HEK293 (cell line): ENCODE measurements around the gene FAM110A.

Source experiments
- CTCF ChIA-PET: fragments of 350-600 bp; formaldehyde crosslinking; extraction: SDS; loops from one replicate; lab custom pipeline; 2021; ENCODE audit warnings: antibody characterized with exemption; lab: Yijun Ruan, JAX
- POLR2A ChIA-PET: fragments of 300-600 bp; formaldehyde crosslinking; extraction: SDS; loops from one replicate; lab custom pipeline; 2020; ENCODE audit warnings: antibody characterized with exemption, inconsistent platforms; lab: Yijun Ruan, JAX
- H3K27ac ChIP-seq: fragments of 200-500 bp; sonication (Bioruptor generic); 2 replicates; pipeline ENCODE4 v1.5.1; 2014; ENCODE audit warnings: low read depth, low read length, control low read depth, inconsistent platforms; ENCODE audit errors: extremely low read depth
- H3K36me3 ChIP-seq, 2 experiments: fragments of 200-500 bp in 1 of 2; sonication (Bioruptor generic) in 1 of 2; 1 replicate in 1 of 2; 2 replicates in 1 of 2; pipeline ENCODE4 v1.5.1; 2014 to 2017; ENCODE audit warnings: inconsistent platforms in 2 of 2, low read length in 2 of 2; ENCODE audit not compliant: control insufficient read depth in 2 of 2, insufficient read depth in 1 of 2
- H3K4me1 ChIP-seq: fragments of 200-500 bp; sonication (Bioruptor generic); 2 replicates; pipeline ENCODE4 v1.5.1; 2014; ENCODE audit warnings: mild to moderate bottlenecking, low read length, inconsistent platforms; ENCODE audit not compliant: control insufficient read depth, insufficient read depth
- H3K4me3 ChIP-seq: 2 replicates; pipeline ENCODE4 v1.5.1; 2011; ENCODE audit warnings: low read depth, mild to moderate bottlenecking, control low read depth, low read length, moderate library complexity
- H3K9me3 ChIP-seq: fragments of 200-500 bp; sonication (Bioruptor generic); 2 replicates; pipeline ENCODE4 v1.5.1; 2014; ENCODE audit warnings: low read depth, low read length, inconsistent platforms; ENCODE audit not compliant: control insufficient read depth, insufficient read depth
- MZF1 ChIP-seq: fragments of 450-650 bp; formaldehyde crosslinking; IDR thresholded peaks from 2 replicates; pipeline ENCODE4 v1.5.1; 2017; ENCODE audit warnings: missing biosample characterization, missing genetic modification characterization, borderline replicate concordance
- PRDM1 ChIP-seq: fragments of 450-650 bp; formaldehyde crosslinking; IDR thresholded peaks from 2 replicates; pipeline ENCODE4; 2016; ENCODE audit warnings: missing biosample characterization, missing genetic modification characterization
- SCRT1 ChIP-seq: fragments of 450-650 bp; formaldehyde crosslinking; IDR thresholded peaks from 2 replicates; pipeline ENCODE4 v1.5.1; 2016; ENCODE audit warnings: missing biosample characterization, missing genetic modification characterization, borderline replicate concordance
- SCRT2 ChIP-seq: fragments of 450-650 bp; formaldehyde crosslinking; IDR thresholded peaks from 2 replicates; pipeline ENCODE4 v1.5.1; 2016; ENCODE audit warnings: missing biosample characterization, missing genetic modification characterization
- TCF7L2 ChIP-seq: IDR thresholded peaks from 2 replicates; pipeline ENCODE4 v1.6.1; 2011; ENCODE audit warnings: low read depth, mild to moderate bottlenecking, inconsistent platforms, low read length, moderate library complexity, borderline replicate concordance
- ZNF23 ChIP-seq: fragments of 450-650 bp; formaldehyde crosslinking; IDR thresholded peaks from 2 replicates; pipeline ENCODE4 v1.5.1; 2016; ENCODE audit warnings: missing biosample characterization, missing genetic modification characterization, borderline replicate concordance
- ZNF248 ChIP-seq: fragments of 450-650 bp; formaldehyde crosslinking; IDR thresholded peaks from 2 replicates; pipeline ENCODE4 v1.5.1; 2017; ENCODE audit warnings: missing biosample characterization, missing genetic modification characterization
- ZNF596 ChIP-seq: fragments of 450-650 bp; IDR thresholded peaks from 2 replicates; pipeline ENCODE4 v1.5.0; 2018; ENCODE audit warnings: missing biosample characterization, mild to moderate bottlenecking, missing genetic modification characterization, moderate library complexity
- ZNF621 ChIP-seq: fragments of 450-650 bp; formaldehyde crosslinking; IDR thresholded peaks from 2 replicates; pipeline ENCODE4 v1.5.1; 2017; ENCODE audit warnings: missing biosample characterization, missing genetic modification characterization
- ZNF629 ChIP-seq: fragments of 450-650 bp; formaldehyde crosslinking; IDR thresholded peaks from 2 replicates; pipeline ENCODE4 v1.5.1; 2017; ENCODE audit warnings: missing biosample characterization, missing genetic modification characterization
- ZNF701 ChIP-seq: fragments of 450-650 bp; formaldehyde crosslinking; IDR thresholded peaks from 2 replicates; pipeline ENCODE4 v1.5.1; 2016; ENCODE audit warnings: missing biosample characterization, missing genetic modification characterization
- TF ChIP-seq, protein P1 (sequence below): IDR thresholded peaks from 2 replicates; pipeline ENCODE4 v1.6.1; 2011; ENCODE audit warnings: mild to moderate bottlenecking, low read depth, low read length, borderline replicate concordance
- TF ChIP-seq, protein P2 (sequence below): fragments of 450-650 bp; formaldehyde crosslinking; IDR thresholded peaks from 2 replicates; pipeline ENCODE4 v1.5.1; 2016; ENCODE audit warnings: missing biosample characterization, missing genetic modification characterization
- TF ChIP-seq, protein P3 (sequence below): fragments of 450-650 bp; formaldehyde crosslinking; IDR thresholded peaks from 2 replicates; pipeline ENCODE4 v1.5.1; 2017; ENCODE audit warnings: missing biosample characterization, missing genetic modification characterization
- TF ChIP-seq, protein P4 (sequence below): fragments of 450-650 bp; formaldehyde crosslinking; IDR thresholded peaks from 2 replicates; pipeline ENCODE4; 2016; ENCODE audit warnings: missing biosample characterization, missing genetic modification characterization
- TF ChIP-seq, protein P5 (sequence below): fragments of 450-650 bp; formaldehyde crosslinking; IDR thresholded peaks from 2 replicates; pipeline ENCODE4 v1.5.1; 2016; ENCODE audit warnings: missing biosample characterization, missing genetic modification characterization
- TF ChIP-seq, protein P6 (sequence below): fragments of 450-650 bp; formaldehyde crosslinking; IDR thresholded peaks from 2 replicates; pipeline ENCODE4 v1.5.1; 2016; ENCODE audit warnings: missing biosample characterization, missing genetic modification characterization, low read depth

The FAM110A gene

DNA sequence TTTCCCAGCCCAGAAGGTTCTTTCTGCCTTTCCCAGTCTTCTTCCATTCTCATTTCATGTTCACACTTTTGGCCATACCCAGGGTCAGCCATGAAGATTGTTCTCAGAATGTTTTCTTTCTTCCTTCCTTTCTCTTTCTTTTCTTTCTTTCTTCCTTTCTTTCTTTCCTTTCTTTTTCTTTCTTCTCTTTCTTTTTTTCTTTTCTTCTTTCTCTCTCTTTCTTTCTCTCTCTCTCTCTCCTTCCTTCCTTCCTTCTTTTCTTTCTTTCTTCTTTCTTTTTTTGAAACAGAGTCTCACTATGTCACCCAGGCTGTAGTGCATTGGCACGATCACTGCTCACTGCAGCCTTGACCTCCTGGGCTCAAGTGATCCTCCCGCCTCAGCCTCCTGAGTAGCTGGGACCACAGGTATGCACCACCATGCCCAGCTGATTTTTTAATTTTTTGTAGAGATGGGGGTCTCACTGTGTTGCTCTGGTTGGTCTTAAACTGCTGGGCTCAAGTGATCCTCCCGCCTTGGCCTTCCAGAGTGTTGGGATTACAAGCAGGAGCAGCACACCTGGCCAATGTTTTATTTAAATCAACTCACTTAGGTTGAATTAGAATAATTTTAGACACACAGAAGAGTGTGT, 13.1 kb upstream of the FAM110A start (continued):
- TF ChIP-seq PRDM1 (tag by site-specific recombination) (peak; percentile 91), TCF7L2 (no peak)

DNA sequence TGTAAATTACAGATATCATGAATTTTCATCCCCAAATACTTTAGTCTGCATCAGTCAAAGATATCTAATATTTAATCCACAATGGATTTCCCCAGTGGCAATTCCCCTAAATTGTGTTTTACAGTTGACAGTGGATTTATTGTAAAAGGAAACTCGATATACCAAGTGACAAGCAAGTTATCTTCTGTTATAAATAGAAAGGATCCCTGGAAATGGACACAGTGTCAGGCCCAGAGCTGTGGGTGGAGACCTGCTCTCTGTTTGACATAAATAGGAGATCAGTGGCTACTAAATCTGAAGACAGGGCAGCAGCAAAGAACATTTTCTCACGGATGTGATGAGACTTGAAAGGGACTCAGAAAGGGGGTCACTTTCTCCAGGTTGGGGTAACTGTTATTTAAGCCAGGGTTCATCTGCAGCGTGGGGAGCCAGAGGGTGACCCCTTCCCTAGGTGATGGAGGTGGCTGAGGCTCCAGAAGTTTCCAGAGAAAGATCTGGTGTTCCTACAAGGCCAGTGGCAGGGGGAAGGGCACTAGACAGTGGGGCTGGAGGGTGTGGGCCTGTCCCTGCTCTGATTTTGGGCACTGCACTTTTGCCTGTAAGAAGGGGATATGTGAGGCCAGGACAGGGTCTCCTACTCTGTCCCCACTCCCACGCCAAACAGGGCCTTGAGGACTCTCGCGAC, 12.3 kb upstream of the FAM110A start:
- no peak for TF ChIP-seq MZF1 (tag by site-specific recombination)
- TF ChIP-seq, protein P1, sequence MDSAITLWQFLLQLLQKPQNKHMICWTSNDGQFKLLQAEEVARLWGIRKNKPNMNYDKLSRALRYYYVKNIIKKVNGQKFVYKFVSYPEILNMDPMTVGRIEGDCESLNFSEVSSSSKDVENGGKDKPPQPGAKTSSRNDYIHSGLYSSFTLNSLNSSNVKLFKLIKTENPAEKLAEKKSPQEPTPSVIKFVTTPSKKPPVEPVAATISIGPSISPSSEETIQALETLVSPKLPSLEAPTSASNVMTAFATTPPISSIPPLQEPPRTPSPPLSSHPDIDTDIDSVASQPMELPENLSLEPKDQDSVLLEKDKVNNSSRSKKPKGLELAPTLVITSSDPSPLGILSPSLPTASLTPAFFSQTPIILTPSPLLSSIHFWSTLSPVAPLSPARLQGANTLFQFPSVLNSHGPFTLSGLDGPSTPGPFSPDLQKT, result no peak
- H3K4me1 ChIP-seq, result no peaks in the 10 kb centered on the region
- ChIA-PET POLR2A (no interaction called here), CTCF (interaction anchor here (2.0 to 7.6 kb wide), 2 partner anchors 135 to 136 kb away, joined by 8 to 178 read pairs; no protein-coding TSS in a partner anchor)
- no peak overlapping the region for H3K4me3 ChIP-seq
- H3K27ac ChIP-seq, result no peak overlapping the region
- H3K9me3 ChIP-seq, result no peaks in the 10 kb centered on the region
- no peaks in the 10 kb centered on the region for H3K36me3 ChIP-seq

DNA sequence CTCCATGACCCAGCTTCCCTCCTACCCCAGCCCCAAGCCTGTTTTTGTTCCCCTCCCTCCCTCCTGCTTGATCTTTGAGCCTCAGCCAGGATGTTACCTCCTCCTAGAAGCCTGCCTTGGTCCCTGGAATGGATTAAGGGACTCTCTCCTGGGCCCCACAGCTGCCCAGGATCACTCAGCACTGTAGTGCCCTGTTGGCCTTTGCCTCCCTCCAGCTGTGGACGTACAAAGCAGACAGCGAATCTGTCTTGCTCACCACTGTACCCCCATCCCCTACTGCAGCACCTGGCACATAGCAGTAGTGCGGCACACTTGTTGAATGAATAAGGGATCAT, 11.8 kb upstream of the FAM110A start:
- no peaks in the 10 kb centered on the region for H3K4me1 ChIP-seq
- no peaks in the 10 kb centered on the region for H3K9me3 ChIP-seq
- POLR2A ChIA-PET, result no interaction called here
- no peaks in the 10 kb centered on the region for H3K36me3 ChIP-seq
- TF ChIP-seq SCRT2 (tag by site-specific recombination), result peak; percentile 62; the same call in 1 of the 2 replicates
- TF ChIP-seq, protein P2, sequence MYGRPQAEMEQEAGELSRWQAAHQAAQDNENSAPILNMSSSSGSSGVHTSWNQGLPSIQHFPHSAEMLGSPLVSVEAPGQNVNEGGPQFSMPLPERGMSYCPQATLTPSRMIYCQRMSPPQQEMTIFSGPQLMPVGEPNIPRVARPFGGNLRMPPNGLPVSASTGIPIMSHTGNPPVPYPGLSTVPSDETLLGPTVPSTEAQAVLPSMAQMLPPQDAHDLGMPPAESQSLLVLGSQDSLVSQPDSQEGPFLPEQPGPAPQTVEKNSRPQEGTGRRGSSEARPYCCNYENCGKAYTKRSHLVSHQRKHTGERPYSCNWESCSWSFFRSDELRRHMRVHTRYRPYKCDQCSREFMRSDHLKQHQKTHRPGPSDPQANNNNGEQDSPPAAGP (tag by site-specific recombination), result no peak
- TF ChIP-seq SCRT1 (tag by site-specific recombination), result peak; percentile 39; the same call in 1 of the 2 replicates
- no peak overlapping the region for H3K27ac ChIP-seq
- no peak overlapping the region for H3K4me3 ChIP-seq
- CTCF ChIA-PET, result interaction anchor here (2.0 kb wide), 1 partner anchor 135 kb away, joined by 8 read pairs; no protein-coding TSS in a partner anchor

DNA sequence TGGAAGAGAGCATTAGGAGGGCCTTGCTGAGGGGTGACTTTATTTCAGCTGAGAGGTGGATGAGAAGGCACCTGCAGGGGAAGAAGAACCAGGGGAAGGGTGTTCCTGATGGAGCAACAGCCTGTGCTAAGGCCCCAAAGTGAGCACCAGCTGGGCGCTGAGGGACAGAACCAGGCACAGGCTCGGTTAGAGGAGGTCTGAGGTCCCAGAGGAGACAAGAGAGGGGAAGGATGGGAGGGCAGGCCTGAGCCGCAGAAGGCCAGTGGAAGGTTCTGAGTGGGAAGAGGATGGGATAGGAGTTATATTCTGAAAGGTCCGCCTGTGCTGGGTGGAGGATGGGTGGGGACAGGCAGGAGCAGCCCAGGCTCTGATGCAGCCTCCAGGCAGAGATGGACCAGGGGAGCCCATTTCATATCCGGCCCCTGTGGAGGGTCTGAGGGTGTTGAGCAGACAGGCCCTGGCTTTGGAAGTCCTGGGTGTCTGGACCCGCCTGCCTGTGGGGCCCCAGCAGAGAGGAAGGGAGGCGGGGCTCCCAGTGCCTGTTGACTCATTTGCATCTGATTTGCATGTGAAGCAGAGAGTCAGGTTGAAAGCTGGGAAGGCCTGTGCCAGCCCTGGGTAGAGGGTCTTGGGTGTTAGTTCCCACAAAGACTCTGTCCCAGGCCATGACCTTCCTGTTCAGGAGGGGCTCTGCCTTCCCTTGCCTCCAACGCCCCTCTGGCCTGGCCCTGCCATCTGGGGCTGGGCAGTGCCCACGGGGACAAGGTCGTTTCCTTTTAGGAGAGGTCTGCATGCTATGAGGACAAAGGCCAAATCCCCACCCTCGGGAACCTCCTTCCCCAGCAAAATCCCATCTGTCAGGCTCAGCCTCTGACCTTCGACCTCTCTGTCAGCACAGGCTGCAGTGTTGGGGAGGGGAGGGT, 10.6 kb upstream of the FAM110A start:
- POLR2A ChIA-PET, result interaction anchor here (1.1 kb wide), 1 partner anchor 11 kb away, joined by 3 read pairs; the partner anchor contains the start of gene FAM110A
- CTCF ChIA-PET, result interaction anchor here (2.0 kb wide), 1 partner anchor 133 kb away, joined by 8 read pairs; no protein-coding TSS in a partner anchor
- H3K36me3 ChIP-seq, result no peaks in the 10 kb centered on the region
- TF ChIP-seq, protein P3, sequence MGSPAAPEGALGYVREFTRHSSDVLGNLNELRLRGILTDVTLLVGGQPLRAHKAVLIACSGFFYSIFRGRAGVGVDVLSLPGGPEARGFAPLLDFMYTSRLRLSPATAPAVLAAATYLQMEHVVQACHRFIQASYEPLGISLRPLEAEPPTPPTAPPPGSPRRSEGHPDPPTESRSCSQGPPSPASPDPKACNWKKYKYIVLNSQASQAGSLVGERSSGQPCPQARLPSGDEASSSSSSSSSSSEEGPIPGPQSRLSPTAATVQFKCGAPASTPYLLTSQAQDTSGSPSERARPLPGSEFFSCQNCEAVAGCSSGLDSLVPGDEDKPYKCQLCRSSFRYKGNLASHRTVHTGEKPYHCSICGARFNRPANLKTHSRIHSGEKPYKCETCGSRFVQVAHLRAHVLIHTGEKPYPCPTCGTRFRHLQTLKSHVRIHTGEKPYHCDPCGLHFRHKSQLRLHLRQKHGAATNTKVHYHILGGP, result no peak
- TF ChIP-seq ZNF248 (tag by site-specific recombination) (no peak), ZNF621 (no peak), ZNF596 (tag by site-specific recombination) (no peak), ZNF23 (tag by site-specific recombination) (no peak), ZNF629 (tag by site-specific recombination) (no peak), ZNF701 (tag by site-specific recombination) (no peak)
- TF ChIP-seq, protein P4, sequence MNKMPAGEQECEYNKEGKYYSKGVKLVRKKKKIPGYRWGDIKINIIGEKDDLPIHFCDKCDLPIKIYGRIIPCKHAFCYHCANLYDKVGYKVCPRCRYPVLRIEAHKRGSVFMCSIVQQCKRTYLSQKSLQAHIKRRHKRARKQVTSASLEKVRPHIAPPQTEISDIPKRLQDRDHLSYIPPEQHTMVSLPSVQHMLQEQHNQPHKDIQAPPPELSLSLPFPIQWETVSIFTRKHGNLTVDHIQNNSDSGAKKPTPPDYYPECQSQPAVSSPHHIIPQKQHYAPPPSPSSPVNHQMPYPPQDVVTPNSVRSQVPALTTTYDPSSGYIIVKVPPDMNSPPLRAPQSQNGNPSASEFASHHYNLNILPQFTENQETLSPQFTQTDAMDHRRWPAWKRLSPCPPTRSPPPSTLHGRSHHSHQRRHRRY, result no peak
- TF ChIP-seq, protein P5, sequence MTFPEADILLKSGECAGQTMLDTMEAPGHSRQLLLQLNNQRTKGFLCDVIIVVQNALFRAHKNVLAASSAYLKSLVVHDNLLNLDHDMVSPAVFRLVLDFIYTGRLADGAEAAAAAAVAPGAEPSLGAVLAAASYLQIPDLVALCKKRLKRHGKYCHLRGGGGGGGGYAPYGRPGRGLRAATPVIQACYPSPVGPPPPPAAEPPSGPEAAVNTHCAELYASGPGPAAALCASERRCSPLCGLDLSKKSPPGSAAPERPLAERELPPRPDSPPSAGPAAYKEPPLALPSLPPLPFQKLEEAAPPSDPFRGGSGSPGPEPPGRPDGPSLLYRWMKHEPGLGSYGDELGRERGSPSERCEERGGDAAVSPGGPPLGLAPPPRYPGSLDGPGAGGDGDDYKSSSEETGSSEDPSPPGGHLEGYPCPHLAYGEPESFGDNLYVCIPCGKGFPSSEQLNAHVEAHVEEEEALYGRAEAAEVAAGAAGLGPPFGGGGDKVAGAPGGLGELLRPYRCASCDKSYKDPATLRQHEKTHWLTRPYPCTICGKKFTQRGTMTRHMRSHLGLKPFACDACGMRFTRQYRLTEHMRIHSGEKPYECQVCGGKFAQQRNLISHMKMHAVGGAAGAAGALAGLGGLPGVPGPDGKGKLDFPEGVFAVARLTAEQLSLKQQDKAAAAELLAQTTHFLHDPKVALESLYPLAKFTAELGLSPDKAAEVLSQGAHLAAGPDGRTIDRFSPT, result no peak
- TF ChIP-seq, protein P6, sequence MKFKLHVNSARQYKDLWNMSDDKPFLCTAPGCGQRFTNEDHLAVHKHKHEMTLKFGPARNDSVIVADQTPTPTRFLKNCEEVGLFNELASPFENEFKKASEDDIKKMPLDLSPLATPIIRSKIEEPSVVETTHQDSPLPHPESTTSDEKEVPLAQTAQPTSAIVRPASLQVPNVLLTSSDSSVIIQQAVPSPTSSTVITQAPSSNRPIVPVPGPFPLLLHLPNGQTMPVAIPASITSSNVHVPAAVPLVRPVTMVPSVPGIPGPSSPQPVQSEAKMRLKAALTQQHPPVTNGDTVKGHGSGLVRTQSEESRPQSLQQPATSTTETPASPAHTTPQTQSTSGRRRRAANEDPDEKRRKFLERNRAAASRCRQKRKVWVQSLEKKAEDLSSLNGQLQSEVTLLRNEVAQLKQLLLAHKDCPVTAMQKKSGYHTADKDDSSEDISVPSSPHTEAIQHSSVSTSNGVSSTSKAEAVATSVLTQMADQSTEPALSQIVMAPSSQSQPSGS (tag by site-specific recombination), result no peak

More for the DNA sequence above, 10.6 kb upstream of the FAM110A start:
- H3K9me3 ChIP-seq, result no peaks in the 10 kb centered on the region
- no peak overlapping the region for H3K27ac ChIP-seq
- H3K4me1 ChIP-seq, result no peaks in the 10 kb centered on the region
- H3K4me3 ChIP-seq, result no peak overlapping the region
